Central memory CD4-positive, alpha-beta T cell (primary cell): Measurements from ENCODE around the gene PPP2R3C.
"Not testable (repeated sequence)": the region's sequence is repeated elsewhere in the genome, so short reads cannot be mapped to it uniquely, and the experiment has no call there.

Experiments
- DNase-seq: peaks from one replicate; pipeline ENCODE4 v3.0.0; 2022
- total RNA-seq, 3 experiments: gene quantifications; one replicate each; lab custom pipeline; 2026; lab: John Stamatoyannopoulos, UW

PPP2R3C gene
- 39.0 to 48.5 (median 39.8) reads per million in 3 experiments for total RNA-seq

GRCh38 chr14:35121887-35122695 lies at the start of gene PPP2R3C, which contains the start of gene PRORP:
PPP2R3C (minus strand) TSS chr14:35121990; CDS start chr14:35121959, 31 bp downstream.
PRORP (plus strand) TSS chr14:35122552; CDS start chr14:35123246, 694 bp downstream.
- peak; percentile 94 for DNase-seq

- no peak for DNase-seq
These were observed 45.7 kb upstream of the PPP2R3C start for GRCh38 chr14:35167496-35167895.

- no peak for DNase-seq
These were observed 43.1 kb upstream of the PPP2R3C start for GRCh38 chr14:35164849-35165248.

- no peak for DNase-seq
These were observed 41.6 kb upstream of the PPP2R3C start for GRCh38 chr14:35163384-35163783.

- peak; percentile 28 for DNase-seq
These were observed 39.4 kb upstream of the PPP2R3C start for GRCh38 chr14:35161231-35161630.

GRCh38 chr14:35159742-35160409 lies 38.1 kb upstream of the PPP2R3C start:
- no peak for DNase-seq

GRCh38 chr14:35158951-35159653 lies 37.3 kb upstream of the PPP2R3C start:
- no peak for DNase-seq

- no peak for DNase-seq
These were observed 36.7 kb upstream of the PPP2R3C start for GRCh38 chr14:35158491-35158890.

GRCh38 chr14:35155962-35156361 lies 34.2 kb upstream of the PPP2R3C start:
- DNase-seq, result peak; percentile 16

GRCh38 chr14:35154016-35154415 lies 32.2 kb upstream of the PPP2R3C start:
- no peak for DNase-seq

- DNase-seq, result not testable (repeated sequence)
These were observed 30.7 kb upstream of the PPP2R3C start for GRCh38 chr14:35152531-35152930.

- no peak for DNase-seq
These were observed 27.4 kb upstream of the PPP2R3C start for GRCh38 chr14:35149239-35149638.

- DNase-seq, result no peak
These were observed 25.9 kb upstream of the PPP2R3C start for GRCh38 chr14:35147711-35148110.

GRCh38 chr14:35147186-35147585 lies 25.4 kb upstream of the PPP2R3C start:
- DNase-seq, result no peak

- DNase-seq, result no peak
These were observed 24.9 kb upstream of the PPP2R3C start for GRCh38 chr14:35146711-35147149.

- DNase-seq, result no peak
These were observed 22.2 kb upstream of the PPP2R3C start for GRCh38 chr14:35144029-35144428.

GRCh38 chr14:35140718-35141581 lies 19.2 kb upstream of the PPP2R3C start:
- DNase-seq, result peak; percentile 36

- DNase-seq, result no peak
These were observed 16.8 kb upstream of the PPP2R3C start for GRCh38 chr14:35138585-35138984.

GRCh38 chr14:35134329-35135123 lies 12.7 kb upstream of the PPP2R3C start:
- DNase-seq, result no peak

- DNase-seq, result no peak
These were observed 11.9 kb upstream of the PPP2R3C start for GRCh38 chr14:35133542-35134328.
